Measurements from ENCODE around the gene LDHAL6B. TPM values are rescaled to one million over a fixed set of nuclear protein-coding genes. Genes with fewer than 3 reads are reported as not detected.

LDHAL6B gene
- total and polyA plus RNA-seq, 2 of the 8 experiments (the other 6 are each of a cell fraction or from before 2014, with no cell fraction given), result not detected

DNA sequence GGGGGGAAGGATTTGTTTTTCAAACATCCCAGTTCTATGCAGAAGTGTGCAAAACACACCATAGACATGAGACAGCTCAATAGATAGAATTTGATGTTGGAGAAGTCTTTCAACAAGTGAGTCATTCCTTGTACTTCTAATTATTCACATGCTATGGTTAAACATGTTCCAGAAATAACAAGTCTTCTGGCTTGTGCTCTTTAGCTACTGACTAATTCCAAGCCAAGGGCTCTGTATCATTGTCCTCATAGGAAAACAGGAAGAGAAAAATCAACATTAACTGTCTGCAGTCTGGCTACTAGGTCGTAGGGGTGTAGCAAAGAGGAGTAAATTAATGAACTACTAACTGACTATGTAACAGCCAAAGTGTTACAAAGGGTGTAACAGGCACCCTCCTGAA, 25.8 kb downstream of the LDHAL6B start (continued):
- TF ChIP-seq, protein P1, sequence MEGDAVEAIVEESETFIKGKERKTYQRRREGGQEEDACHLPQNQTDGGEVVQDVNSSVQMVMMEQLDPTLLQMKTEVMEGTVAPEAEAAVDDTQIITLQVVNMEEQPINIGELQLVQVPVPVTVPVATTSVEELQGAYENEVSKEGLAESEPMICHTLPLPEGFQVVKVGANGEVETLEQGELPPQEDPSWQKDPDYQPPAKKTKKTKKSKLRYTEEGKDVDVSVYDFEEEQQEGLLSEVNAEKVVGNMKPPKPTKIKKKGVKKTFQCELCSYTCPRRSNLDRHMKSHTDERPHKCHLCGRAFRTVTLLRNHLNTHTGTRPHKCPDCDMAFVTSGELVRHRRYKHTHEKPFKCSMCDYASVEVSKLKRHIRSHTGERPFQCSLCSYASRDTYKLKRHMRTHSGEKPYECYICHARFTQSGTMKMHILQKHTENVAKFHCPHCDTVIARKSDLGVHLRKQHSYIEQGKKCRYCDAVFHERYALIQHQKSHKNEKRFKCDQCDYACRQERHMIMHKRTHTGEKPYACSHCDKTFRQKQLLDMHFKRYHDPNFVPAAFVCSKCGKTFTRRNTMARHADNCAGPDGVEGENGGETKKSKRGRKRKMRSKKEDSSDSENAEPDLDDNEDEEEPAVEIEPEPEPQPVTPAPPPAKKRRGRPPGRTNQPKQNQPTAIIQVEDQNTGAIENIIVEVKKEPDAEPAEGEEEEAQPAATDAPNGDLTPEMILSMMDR (IDR thresholded peaks at IDR 0.05; ENCODE audit: control extremely low read depth in 1 of 3, insufficient read depth in 1 of 3, low read depth in 1 of 3, low read length in 3 of 3), result no peak
- no peak for TF ChIP-seq CHD2 (IDR thresholded peaks at IDR 0.05; ENCODE audit: low read length)

Measured in H1 (cell line).